Gastrocnemius medialis (tissue), 4 donors: ENCODE results near the gene TANC1. TPM values are rescaled to one million over a fixed set of nuclear protein-coding genes. Genes with fewer than 3 reads are reported as not detected.

Source experiments
- ATAC-seq, 2 donors: fragments of 150-250 bp; one replicate each; pipeline ENCODE4 v1.9.1; 2016
- DNase-seq, 2 donors: peaks; one replicate each; pipeline ENCODE4 v3.0.0-alpha.2; 2019
- H3K27ac ChIP-seq, 4 donors: fragments of 200-600 bp; sonication (generic); 1 replicate in 1 of 4; 2 replicates in 3 of 4; pipeline ENCODE4 v1.5.1; 2016 to 2018; ENCODE audit warnings: mild to moderate bottlenecking in 2 of 4, moderate library complexity in 1 of 4
- H3K27me3 ChIP-seq, 3 donors: fragments of 200-600 bp; sonication (generic) in 2 of 3; 1 replicate in 1 of 3; 2 replicates in 2 of 3; pipeline versions ENCODE4 v1.5.1 to v1.6.0; 2016 to 2019; ENCODE audit warnings: mild to moderate bottlenecking in 1 of 3, moderate library complexity in 1 of 3
- H3K36me3 ChIP-seq, 2 donors: fragments of 200-600 bp; sonication (generic) in 1 of 2; one replicate each; pipeline ENCODE4 v1.5.1; 2017 to 2018
- H3K4me1 ChIP-seq, 2 donors: fragments of 200-600 bp; sonication (generic) in 1 of 2; one replicate each; pipeline ENCODE4 v1.5.1; 2016 to 2017; ENCODE audit warnings: mild to moderate bottlenecking in 2 of 2
- H3K4me3 ChIP-seq, 4 donors: fragments of 200-600 bp; sonication (generic) in 3 of 4; 1 replicate in 1 of 4; 2 replicates in 3 of 4; pipeline ENCODE4 v1.5.1; 2016 to 2019; ENCODE audit warnings: mild to moderate bottlenecking in 2 of 4
- H3K9me3 ChIP-seq, 3 donors: fragments of 200-600 bp; sonication (generic) in 2 of 3; 1 replicate in 1 of 3; 2 replicates in 2 of 3; pipeline ENCODE4 v1.5.1; 2016 to 2019
- POLR2A ChIP-seq, 2 donors: fragments of 450-650 bp; IDR thresholded peaks; one replicate each; pipeline ENCODE4 v1.6.1; 2017; ENCODE audit warnings: antibody characterized with exemption in 2 of 2, mild to moderate bottlenecking in 2 of 2, moderate library complexity in 2 of 2
- in situ Hi-C, 4 donors: fragments of 200-750 bp; cut with MboI; loops; one replicate each; pipeline versions ENCODE4 v1.15.0 to v1.8.0; 2017; ENCODE audit warnings: low sequenced_read_pairs in 4 of 4
- intact Hi-C: fragments of 100-400 bp; cut with DNase I; formaldehyde crosslinking; loops from one replicate; pipeline ENCODE4 v1.15.1; 2023; ENCODE audit warnings: low total_unique reads
- total RNA-seq, 4 donors: library from RNA; depleted of rRNA; stranded (reverse); fragments of >200 nt; gene quantifications; one replicate each; pipeline versions ENCODE4 v1.1.0 to v1.2.3, GENCODE V29; 2016
- TF ChIP-seq, protein P1 (sequence below), 5 experiments: fragments of 450-650 bp in 3 of 5; fragments of 200-600 bp in 2 of 5; sonication (generic) in 2 of 5; IDR thresholded peaks in 4 of 5; conservative IDR thresholded peaks in 1 of 5; 1 replicate in 4 of 5; 2 replicates in 1 of 5; pipeline ENCODE4 v1.5.1; 2016 to 2019; ENCODE audit warnings: antibody characterized with exemption in 5 of 5, mild to moderate bottlenecking in 3 of 5, moderate library complexity in 3 of 5

TANC1 gene
- total RNA-seq, 4 donors from 2014 or later: 5.1 to 9.9 (median 5.4) TPM

DNA sequence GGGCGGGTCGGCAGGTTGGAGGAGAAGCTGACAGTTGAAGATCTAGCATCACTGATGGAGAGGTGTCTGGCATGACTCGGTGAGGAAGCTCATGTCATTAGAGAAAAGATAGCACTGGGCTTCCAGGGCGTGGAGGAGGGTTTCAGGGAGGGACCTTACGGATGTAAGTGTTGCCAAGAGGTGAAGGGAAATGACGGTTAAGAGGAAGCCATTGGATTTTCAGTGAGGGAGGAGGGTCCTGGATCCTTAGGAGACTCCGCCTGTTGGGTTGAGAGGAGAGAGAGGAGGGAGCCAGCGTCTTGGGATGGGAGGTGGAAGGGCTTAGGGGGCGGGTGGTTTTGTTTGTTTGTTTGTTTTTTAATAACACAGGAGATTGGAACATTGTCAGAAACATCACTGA is 214.9 kb downstream of the TANC1 start:
- H3K27me3 ChIP-seq: no peaks in the 10 kb centered on the region
- TF ChIP-seq POLR2A (IDR thresholded peaks at IDR 0.05): no peak
- TF ChIP-seq, protein P1, sequence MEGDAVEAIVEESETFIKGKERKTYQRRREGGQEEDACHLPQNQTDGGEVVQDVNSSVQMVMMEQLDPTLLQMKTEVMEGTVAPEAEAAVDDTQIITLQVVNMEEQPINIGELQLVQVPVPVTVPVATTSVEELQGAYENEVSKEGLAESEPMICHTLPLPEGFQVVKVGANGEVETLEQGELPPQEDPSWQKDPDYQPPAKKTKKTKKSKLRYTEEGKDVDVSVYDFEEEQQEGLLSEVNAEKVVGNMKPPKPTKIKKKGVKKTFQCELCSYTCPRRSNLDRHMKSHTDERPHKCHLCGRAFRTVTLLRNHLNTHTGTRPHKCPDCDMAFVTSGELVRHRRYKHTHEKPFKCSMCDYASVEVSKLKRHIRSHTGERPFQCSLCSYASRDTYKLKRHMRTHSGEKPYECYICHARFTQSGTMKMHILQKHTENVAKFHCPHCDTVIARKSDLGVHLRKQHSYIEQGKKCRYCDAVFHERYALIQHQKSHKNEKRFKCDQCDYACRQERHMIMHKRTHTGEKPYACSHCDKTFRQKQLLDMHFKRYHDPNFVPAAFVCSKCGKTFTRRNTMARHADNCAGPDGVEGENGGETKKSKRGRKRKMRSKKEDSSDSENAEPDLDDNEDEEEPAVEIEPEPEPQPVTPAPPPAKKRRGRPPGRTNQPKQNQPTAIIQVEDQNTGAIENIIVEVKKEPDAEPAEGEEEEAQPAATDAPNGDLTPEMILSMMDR (IDR thresholded peaks at IDR 0.05 in 4 of 5, conservative IDR thresholded peaks at IDR 0.05 in 1 of 5): no peak
- H3K27ac ChIP-seq: no peak overlapping the region
- intact Hi-C loops (no loop called here), in situ Hi-C loops (no loop called here)
- H3K36me3 ChIP-seq: no peaks in the 10 kb centered on the region
- ATAC-seq (no peak), DNase-seq (no peak)
- H3K4me3 ChIP-seq: no peak overlapping the region
- H3K4me1 ChIP-seq: peaks cover 0 to 2% of the 10 kb centered on the region in 2 donors
- H3K9me3 ChIP-seq: no peaks in the 10 kb centered on the region

DNA sequence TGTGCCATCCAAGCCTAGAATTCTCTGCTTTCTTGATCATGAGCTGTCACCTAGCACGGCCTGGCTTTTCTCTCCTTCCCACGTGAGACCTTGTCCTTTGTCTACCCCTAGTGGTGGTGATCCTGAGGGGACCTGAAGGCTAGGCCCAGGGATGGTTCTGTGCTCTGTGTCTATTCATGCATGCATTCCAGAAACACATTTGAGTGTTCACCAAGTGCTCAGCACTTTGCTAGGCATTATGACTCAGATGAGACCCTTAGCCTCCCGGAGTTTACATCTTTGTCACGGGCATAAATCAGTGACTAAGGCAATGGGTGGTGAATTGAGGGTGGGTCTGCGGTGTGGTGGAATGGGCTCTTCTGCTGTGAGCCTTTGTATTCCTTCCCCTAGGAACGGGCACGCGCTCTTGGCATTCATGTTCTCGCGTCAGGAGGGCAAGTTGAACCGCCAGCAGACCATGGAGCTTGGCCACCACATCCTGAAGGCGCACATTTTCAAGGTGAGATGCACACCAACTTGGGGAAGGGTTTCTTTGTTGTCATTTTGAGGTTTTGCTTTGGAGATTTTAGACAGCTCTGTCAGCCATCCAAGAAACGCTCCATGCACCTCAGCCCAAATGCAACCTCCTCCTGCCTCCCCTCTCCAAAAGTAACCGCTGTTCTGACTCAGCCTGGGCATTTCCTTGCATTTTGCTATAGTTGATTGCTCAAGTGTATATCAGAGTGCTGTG is 217.1 kb downstream of the TANC1 start:
- no peak overlapping the region for H3K27ac ChIP-seq
- DNase-seq (no peak), ATAC-seq (no peak)
- in situ Hi-C loops (no loop called here), intact Hi-C loops (no loop called here)
- no peak overlapping the region for H3K4me3 ChIP-seq
- no peaks in the 10 kb centered on the region for H3K27me3 ChIP-seq
- no peaks in the 10 kb centered on the region for H3K36me3 ChIP-seq
- H3K4me1 ChIP-seq: peaks cover 0 to 2% of the 10 kb centered on the region in 2 donors
- no peak for TF ChIP-seq POLR2A (IDR thresholded peaks at IDR 0.05)
- TF ChIP-seq, protein P1 (IDR thresholded peaks at IDR 0.05 in 4 of 5, conservative IDR thresholded peaks at IDR 0.05 in 1 of 5): no peak
- H3K9me3 ChIP-seq: no peaks in the 10 kb centered on the region

DNA sequence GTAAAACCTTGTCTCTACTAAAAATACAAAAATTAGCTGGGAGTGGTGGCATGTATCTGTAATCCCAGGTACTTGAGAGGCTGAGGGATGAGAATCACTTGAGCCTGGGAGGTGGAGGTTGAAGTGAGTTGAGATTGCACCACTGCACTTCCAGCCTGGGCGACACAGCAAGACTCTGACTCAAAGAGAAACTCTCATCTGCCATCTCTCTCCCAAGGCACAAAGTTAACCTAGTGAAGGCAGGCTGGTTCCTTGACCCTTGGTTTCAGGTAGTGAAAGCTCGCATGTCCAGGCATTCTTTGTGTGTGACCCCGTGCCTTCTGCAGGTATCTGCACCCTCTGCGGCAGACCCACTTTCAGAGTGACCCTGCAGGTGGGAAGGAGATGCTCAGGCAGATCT is 218.0 kb downstream of the TANC1 start:
- H3K27ac ChIP-seq: no peak overlapping the region
- in situ Hi-C loops: no loop called here
- TF ChIP-seq POLR2A (IDR thresholded peaks at IDR 0.05): no peak
- TF ChIP-seq, protein P1 (IDR thresholded peaks at IDR 0.05 in 4 of 5, conservative IDR thresholded peaks at IDR 0.05 in 1 of 5): no peak
- no peaks in the 10 kb centered on the region for H3K27me3 ChIP-seq
- H3K9me3 ChIP-seq: no peaks in the 10 kb centered on the region
- H3K4me1 ChIP-seq: peaks cover 0 to 2% of the 10 kb centered on the region in 2 donors
- H3K36me3 ChIP-seq: no peaks in the 10 kb centered on the region
- intact Hi-C loops: no loop called here
- no peak for ATAC-seq
- DNase-seq: no peak
- no peak overlapping the region for H3K4me3 ChIP-seq

DNA sequence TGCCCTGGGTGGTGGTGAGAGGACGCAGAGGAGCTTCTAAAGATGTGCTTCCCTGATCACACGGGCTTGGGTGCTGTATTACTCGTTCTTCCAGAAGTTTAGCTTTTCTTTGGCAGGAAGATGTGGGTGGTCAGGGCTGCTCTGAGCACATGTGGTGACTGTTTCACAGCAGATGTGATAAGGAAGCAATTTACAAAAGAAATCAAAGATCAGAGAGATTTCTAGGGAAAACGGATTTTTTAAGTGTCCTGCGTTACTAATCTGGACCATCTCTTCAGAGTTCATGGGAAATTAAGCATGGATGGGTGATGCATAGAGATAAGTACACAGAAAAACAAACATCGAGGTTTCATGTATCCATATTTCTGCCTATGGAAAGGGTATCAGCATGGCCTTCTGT is 218.7 kb downstream of the TANC1 start:
- in situ Hi-C loops: no loop called here
- no peaks in the 10 kb centered on the region for H3K36me3 ChIP-seq
- H3K4me1 ChIP-seq: peaks cover 0 to 2% of the 10 kb centered on the region in 2 donors
- no peak overlapping the region for H3K27ac ChIP-seq
- intact Hi-C loops: no loop called here
- no peaks in the 10 kb centered on the region for H3K9me3 ChIP-seq
- no peaks in the 10 kb centered on the region for H3K27me3 ChIP-seq
- ATAC-seq: no peak
- TF ChIP-seq, protein P1 (IDR thresholded peaks at IDR 0.05 in 4 of 5, conservative IDR thresholded peaks at IDR 0.05 in 1 of 5): no peak
- no peak for TF ChIP-seq POLR2A (IDR thresholded peaks at IDR 0.05)
- H3K4me3 ChIP-seq: no peak overlapping the region
- no peak for DNase-seq
